Transverse colon (tissue), 3 donors: ENCODE measurements around the gene TDRD10.

Source experiments
- CTCF ChIP-seq, 5 experiments: fragments of 200-600 bp in 3 of 5; fragments of 450-650 bp in 2 of 5; sonication (generic) in 3 of 5; IDR thresholded peaks; 1 replicate in 2 of 5; 2 replicates in 3 of 5; pipeline ENCODE4 v1.5.1; 2016 to 2017; ENCODE audit warnings: antibody characterized with exemption in 5 of 5, inconsistent platforms in 3 of 5, mild to moderate bottlenecking in 2 of 5, moderate library complexity in 1 of 5
- EP300 ChIP-seq: sonication (generic); formaldehyde crosslinking; IDR thresholded peaks from one replicate; pipeline ENCODE4 v1.6.1; 2017; ENCODE audit warnings: antibody characterized with exemption, low read depth

GRCh38 chr1:154549202-154549770 is 47.3 kb downstream of the TDRD10 start:
- TF ChIP-seq EP300, result no peak
- TF ChIP-seq CTCF (IDR thresholded peaks at IDR 0.05), result no peak
